Measurements from ENCODE around the gene NADSYN1.
A peak's percentile ranks its signal among the peaks of the same experiment; 100 is the strongest.

NADSYN1 gene

DNA sequence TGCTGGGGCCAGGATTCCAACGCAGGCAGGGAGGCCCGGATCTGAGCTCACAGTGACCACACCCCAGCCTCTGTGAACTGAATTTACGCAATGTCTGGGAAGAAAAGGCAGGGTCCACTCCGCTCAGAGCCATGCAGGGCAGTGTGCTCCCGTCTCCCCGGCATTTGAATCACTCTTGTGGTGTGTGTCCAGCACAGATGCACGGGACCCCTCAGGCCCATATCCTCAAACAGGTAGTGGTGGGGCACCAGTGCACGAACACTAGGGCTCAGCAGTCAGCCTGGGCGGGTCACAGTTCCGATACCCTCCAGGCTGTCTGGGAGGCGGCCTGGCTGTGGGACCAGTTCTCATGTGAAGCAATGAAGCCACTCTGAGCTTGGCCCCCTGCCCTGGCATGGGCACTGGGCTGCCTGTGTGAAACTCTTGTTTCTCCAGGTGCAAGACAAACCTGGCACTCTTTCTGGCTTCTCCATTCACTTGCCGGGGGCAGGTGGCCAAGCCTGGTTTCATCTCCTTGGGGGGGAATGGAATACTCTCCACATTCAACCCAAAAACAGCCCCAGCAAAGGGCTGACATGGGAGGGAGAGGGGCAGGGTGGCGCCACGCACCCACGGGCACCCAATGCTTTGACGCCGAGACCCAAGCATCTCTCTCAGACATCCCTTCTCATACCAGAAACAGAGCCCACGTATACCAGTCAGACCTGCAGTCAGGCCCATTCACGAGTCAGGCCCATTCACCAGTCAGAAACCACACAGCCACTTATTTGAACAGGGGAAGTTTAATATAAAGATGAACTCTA is 19.2 kb upstream of the NADSYN1 start:
- no peaks in the 10 kb centered on the region for H3K4me1 ChIP-seq (ENCODE audit: insufficient read depth, poor library complexity, severe bottlenecking)
- DNase-seq (ENCODE audit: low spot score) (peak; percentile 5), ATAC-seq (ENCODE audit: low read depth) (peak; percentile 71)
- H3K9me3 ChIP-seq (ENCODE audit: severe bottlenecking), result no peaks in the 10 kb centered on the region
- H3K36me3 ChIP-seq (ENCODE audit: low read depth), result peaks cover 45% of the 10 kb centered on the region
- H3K4me3 ChIP-seq (ENCODE audit: severe bottlenecking), result no peak overlapping the region
- no peaks in the 10 kb centered on the region for H3K27me3 ChIP-seq (ENCODE audit: insufficient read depth, poor library complexity, severe bottlenecking)
- TF ChIP-seq, protein P1, sequence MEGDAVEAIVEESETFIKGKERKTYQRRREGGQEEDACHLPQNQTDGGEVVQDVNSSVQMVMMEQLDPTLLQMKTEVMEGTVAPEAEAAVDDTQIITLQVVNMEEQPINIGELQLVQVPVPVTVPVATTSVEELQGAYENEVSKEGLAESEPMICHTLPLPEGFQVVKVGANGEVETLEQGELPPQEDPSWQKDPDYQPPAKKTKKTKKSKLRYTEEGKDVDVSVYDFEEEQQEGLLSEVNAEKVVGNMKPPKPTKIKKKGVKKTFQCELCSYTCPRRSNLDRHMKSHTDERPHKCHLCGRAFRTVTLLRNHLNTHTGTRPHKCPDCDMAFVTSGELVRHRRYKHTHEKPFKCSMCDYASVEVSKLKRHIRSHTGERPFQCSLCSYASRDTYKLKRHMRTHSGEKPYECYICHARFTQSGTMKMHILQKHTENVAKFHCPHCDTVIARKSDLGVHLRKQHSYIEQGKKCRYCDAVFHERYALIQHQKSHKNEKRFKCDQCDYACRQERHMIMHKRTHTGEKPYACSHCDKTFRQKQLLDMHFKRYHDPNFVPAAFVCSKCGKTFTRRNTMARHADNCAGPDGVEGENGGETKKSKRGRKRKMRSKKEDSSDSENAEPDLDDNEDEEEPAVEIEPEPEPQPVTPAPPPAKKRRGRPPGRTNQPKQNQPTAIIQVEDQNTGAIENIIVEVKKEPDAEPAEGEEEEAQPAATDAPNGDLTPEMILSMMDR (IDR thresholded peaks at IDR 0.05; ENCODE audit: poor library complexity, severe bottlenecking), result no peak
- H3K27ac ChIP-seq (ENCODE audit: poor library complexity, severe bottlenecking), result no peak overlapping the region

DNA sequence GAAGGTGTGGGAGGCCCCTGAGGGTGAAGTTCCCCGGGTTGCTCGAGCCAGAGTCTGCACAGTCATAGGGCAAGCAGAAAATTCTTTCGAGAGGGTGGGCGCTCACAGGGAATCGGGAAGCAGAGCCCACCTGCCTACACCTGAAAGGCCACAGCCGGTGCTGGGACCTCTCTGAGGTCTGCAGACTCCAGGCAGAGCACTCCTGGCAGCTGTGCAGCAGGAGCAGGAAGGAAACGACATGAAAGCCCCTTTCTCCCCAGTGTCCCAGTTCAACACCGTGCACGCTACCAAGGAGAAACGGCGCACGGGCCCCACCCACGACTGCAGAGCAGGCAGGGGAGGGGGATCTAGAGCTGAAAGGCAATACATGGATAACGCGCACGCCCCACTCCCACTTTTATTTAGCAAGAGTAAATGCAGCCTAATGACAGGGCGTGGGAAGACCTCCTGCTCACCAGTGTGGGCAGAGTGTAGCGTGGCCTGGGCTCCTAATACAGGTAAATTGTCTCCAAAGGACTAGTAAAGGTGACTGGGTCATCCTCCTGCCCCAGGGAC is 18.4 kb upstream of the NADSYN1 start:
- TF ChIP-seq, protein P1 (IDR thresholded peaks at IDR 0.05; ENCODE audit: poor library complexity, severe bottlenecking), result no peak

DNA sequence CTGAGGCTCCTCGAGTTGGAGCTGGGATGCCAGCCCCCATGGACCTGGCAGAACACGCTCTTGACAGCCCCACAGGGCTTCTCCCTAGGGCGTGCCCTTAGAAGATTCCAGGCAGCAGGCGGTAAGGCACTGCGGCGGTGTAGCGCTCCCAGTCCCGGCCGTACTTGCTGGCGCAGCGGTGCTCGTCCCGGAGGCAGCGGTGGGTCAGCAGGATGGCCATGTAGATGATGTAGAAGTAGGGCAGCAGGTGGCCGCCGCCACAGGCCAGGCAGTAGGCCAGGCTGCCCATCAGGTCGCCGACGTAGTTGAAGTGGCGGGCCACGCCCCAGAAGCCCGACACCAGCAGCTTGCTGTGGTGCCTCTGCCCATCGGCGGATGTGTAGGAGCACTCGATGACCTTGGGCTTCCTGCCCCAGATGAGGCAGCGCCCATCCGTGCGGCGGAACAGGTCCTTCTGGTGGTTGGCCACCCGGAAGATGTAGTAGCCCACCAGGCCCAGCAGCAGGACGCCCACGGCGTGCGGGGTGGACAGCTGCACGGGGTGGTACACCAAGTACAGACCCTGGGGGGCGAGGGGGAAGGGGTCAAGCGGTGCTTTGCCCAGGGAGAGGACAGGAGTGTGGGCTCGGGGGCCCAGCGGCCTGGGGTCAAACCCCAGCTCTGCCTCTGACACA is 17.6 kb upstream of the NADSYN1 start:
- Histone ChIP-seq H3K36me3 (ENCODE audit: low read depth) (peaks cover 60% of the 10 kb centered on the region), H3K4me3 (ENCODE audit: severe bottlenecking) (no peak overlapping the region), H3K27ac (ENCODE audit: poor library complexity, severe bottlenecking) (no peak overlapping the region), H3K9me3 (ENCODE audit: severe bottlenecking) (no peaks in the 10 kb centered on the region), H3K27me3 (ENCODE audit: insufficient read depth, poor library complexity, severe bottlenecking) (no peaks in the 10 kb centered on the region), H3K4me1 (ENCODE audit: insufficient read depth, poor library complexity, severe bottlenecking) (no peaks in the 10 kb centered on the region)
- no peak for ATAC-seq (ENCODE audit: low read depth)
- DNase-seq (ENCODE audit: low spot score), result no peak
- TF ChIP-seq, protein P1 (IDR thresholded peaks at IDR 0.05; ENCODE audit: poor library complexity, severe bottlenecking), result no peak

More for the DNA sequence above, 18.4 kb upstream of the NADSYN1 start:
- Histone ChIP-seq H3K27me3 (ENCODE audit: insufficient read depth, poor library complexity, severe bottlenecking) (no peaks in the 10 kb centered on the region), H3K9me3 (ENCODE audit: severe bottlenecking) (no peaks in the 10 kb centered on the region), H3K36me3 (ENCODE audit: low read depth) (peaks cover 53% of the 10 kb centered on the region), H3K27ac (ENCODE audit: poor library complexity, severe bottlenecking) (no peak overlapping the region), H3K4me1 (ENCODE audit: insufficient read depth, poor library complexity, severe bottlenecking) (no peaks in the 10 kb centered on the region), H3K4me3 (ENCODE audit: severe bottlenecking) (no peak overlapping the region)
- ATAC-seq (ENCODE audit: low read depth), result no peak
- DNase-seq (ENCODE audit: low spot score), result peak; percentile 50

DNA sequence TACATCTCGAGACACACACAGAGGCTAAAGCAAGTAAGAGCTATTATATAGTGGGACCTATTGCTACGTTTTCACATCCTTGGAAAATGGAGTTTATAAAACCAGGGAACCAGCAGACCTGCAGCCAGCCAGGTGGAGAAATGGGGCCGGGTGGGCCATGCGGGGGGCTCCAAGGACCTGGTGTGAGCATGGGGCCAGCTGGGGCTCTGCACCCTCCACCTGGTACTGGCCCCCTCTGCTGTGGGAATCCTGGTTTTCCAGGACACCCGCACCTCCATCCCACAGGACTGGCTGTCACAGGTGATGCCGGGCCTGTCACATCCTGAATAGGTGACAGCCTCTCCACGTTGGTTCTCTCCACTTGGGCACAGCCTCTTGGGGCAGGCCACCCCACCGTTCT is 16.1 kb upstream of the NADSYN1 start:
- Histone ChIP-seq H3K9me3 (ENCODE audit: severe bottlenecking) (no peaks in the 10 kb centered on the region), H3K27me3 (ENCODE audit: insufficient read depth, poor library complexity, severe bottlenecking) (no peaks in the 10 kb centered on the region), H3K4me3 (ENCODE audit: severe bottlenecking) (no peak overlapping the region), H3K27ac (ENCODE audit: poor library complexity, severe bottlenecking) (no peak overlapping the region), H3K4me1 (ENCODE audit: insufficient read depth, poor library complexity, severe bottlenecking) (no peaks in the 10 kb centered on the region), H3K36me3 (ENCODE audit: low read depth) (peaks cover 72% of the 10 kb centered on the region)
- TF ChIP-seq, protein P1 (IDR thresholded peaks at IDR 0.05; ENCODE audit: poor library complexity, severe bottlenecking), result no peak
- ATAC-seq (ENCODE audit: low read depth) (no peak), DNase-seq (ENCODE audit: low spot score) (no peak)
